Activated naive CD4-positive, alpha-beta T cell treated with anti-CD3 and anti-CD28 coated beads for 36 hours (primary cell): ENCODE measurements around the gene PROSER3. TPM values are rescaled to one million over a fixed set of nuclear protein-coding genes. Genes with fewer than 3 reads are reported as not detected.
"Not testable (repeated sequence)": the region's sequence is repeated elsewhere in the genome, so short reads cannot be mapped to it uniquely, and the experiment has no call there.

Experiments
- CTCF ChIA-PET: fragments of 350-600 bp; sonication (Branson Sonifier 250); formaldehyde crosslinking; loops from one replicate; lab custom pipeline; 2021; ENCODE audit warnings: antibody characterized with exemption; lab: Charles Lee
- DNase-seq: peaks from one replicate; pipeline ENCODE4 v3.0.0-alpha.2; 2020
- H3K27ac Mint-ChIP-seq: one replicate; pipeline ENCODE4 v1.8.0; 2021; ENCODE audit warnings: mild to moderate bottlenecking, mixed read lengths
- H3K27me3 Mint-ChIP-seq: one replicate; pipeline ENCODE4 v1.8.0; 2021; ENCODE audit warnings: low read depth, mixed read lengths
- H3K36me3 Mint-ChIP-seq: one replicate; pipeline ENCODE4 v1.8.0; 2021; ENCODE audit warnings: low read depth, mixed read lengths
- H3K4me1 Mint-ChIP-seq: one replicate; pipeline ENCODE4 v1.8.0; 2021; ENCODE audit warnings: low read depth, mixed read lengths
- H3K4me3 Mint-ChIP-seq: one replicate; pipeline ENCODE4 v1.8.0; 2021; ENCODE audit warnings: mild to moderate bottlenecking, moderate library complexity, mixed read lengths
- H3K9me3 Mint-ChIP-seq: one replicate; pipeline ENCODE4 v1.8.0; 2021; ENCODE audit warnings: mixed read lengths
- intact Hi-C: fragments of 100-400 bp; cut with micrococcal nuclease; formaldehyde crosslinking; loops from one replicate; pipeline ENCODE4 v1.15.1; 2023
- total RNA-seq, 2 experiments: library from RNA; stranded (reverse); gene quantifications; one replicate each; pipeline ENCODE4 v1.2.3, GENCODE V29; 2021

Gene PROSER3
- total RNA-seq, 2 experiments from 2014 or later: 45.3 to 47.4 TPM

DNA sequence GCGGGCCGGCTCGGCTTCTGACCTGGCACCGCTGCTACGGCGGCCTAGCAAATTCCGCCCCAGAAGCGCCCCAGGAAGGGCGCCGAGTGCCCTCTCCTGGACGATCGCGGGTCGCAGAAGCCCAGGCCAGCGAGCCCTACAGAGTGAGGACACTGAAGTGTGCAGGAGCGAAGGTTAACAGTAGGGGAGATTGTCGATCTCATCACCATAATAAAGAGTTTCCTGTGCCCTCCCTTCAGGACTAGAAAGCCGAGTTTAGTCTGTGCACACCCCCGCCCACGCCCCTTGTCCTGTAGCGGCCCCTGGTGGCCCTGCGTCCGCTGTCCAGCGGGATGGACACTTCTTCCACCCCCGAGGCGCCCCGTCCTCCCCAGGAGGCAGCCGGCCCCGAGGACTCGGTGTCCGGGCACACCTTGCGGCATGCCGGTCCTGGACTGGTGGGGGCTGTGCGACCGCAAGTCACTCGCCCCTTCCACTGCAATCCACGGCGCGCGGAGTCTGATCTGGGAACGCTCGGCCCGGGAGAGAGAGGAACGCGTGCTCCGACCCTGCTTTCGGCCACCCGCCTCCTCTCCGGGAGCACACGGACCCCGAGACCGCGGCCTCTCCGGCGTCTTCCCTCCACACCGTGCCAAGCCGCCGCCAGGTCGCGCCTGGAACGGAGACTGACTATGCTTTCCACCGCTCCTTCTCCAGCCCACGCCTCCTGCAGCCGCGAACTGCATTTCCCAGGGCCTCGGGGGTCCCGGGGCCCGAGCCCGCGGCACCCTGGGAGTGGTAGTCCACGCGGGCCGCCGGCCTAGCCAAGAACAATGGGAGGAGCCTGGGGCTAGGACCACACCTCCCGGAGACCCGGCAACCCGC, 40.9 kb upstream of the PROSER3 start:
- H3K36me3 Mint-ChIP-seq: peaks cover 61% of the 10 kb centered on the region
- peak; percentile 96 for DNase-seq
- H3K4me3 Mint-ChIP-seq: peak overlapping the region; percentile 92
- H3K9me3 Mint-ChIP-seq: no peaks in the 10 kb centered on the region
- peak overlapping the region; percentile 100 for H3K27ac Mint-ChIP-seq
- peaks cover 32% of the 10 kb centered on the region for H3K4me1 Mint-ChIP-seq
- H3K27me3 Mint-ChIP-seq: no peaks in the 10 kb centered on the region
- CTCF ChIA-PET: interaction anchor here (6.3 kb wide), 1 partner anchor 23 kb away, joined by 120 read pairs; no protein-coding TSS in a partner anchor
- intact Hi-C loops: loop anchor here (1.0 to 10.0 kb wide), 13 partner anchors 15 to 398 kb away; partner anchors contain the start of genes ALKBH6, ARHGAP33, OVOL3 and POLR2I

DNA sequence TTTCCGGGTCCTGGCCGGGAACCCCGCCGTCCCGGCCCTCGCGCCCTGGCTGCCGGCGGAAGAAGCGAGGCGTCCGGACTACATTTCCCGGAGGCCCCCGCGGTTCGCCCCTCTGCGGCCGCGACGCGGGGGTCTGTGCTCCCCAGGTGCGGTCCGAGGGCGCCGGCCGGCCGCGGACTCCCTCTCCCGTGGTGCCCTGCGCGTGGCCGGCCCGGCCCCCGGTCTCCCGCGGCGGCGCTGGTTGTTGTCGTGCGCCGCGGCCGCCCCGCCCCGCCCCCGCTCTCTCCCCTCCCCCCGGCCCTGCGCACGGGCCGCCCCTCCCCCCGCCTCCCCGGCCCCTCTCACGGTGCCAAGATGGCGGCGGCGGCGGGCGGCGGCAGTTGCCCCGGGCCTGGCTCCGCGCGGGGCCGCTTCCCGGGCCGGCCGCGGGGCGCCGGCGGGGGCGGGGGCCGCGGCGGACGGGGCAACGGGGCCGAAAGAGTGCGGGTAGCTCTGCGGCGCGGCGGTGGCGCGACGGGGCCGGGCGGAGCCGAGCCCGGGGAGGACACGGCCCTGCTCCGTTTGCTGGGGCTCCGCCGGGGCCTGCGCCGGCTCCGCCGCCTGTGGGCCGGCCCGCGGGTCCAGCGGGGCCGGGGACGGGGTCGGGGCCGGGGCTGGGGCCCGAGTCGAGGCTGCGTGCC, 40.2 kb upstream of the PROSER3 start, which contains the start of gene KMT2B:
TSS of gene KMT2B (plus strand) at position 339 of the 680 bp plus-strand sequence. CDS start at position 355, 16 bp downstream.
- DNase-seq: no peak
- intact Hi-C loops: loop anchor here (1.0 to 10.0 kb wide), 11 partner anchors 16 to 397 kb away; partner anchors contain the start of genes ALKBH6, ARHGAP33, OVOL3 and POLR2I
- Mint-ChIP-seq H3K4me3 (peak within 1 kb of the TSS; percentile 93), H3K36me3 (peaks cover 62% of the 10 kb centered on the region), H3K9me3 (no peaks in the 10 kb centered on the region), H3K4me1 (peaks cover 26% of the 10 kb centered on the region), H3K27ac (peak within 1 kb of the TSS; percentile 100), H3K27me3 (no peaks in the 10 kb centered on the region)
- CTCF ChIA-PET: interaction anchor here (1.5 kb wide), 1 partner anchor 23 kb away, joined by 13 read pairs; no protein-coding TSS in a partner anchor

DNA sequence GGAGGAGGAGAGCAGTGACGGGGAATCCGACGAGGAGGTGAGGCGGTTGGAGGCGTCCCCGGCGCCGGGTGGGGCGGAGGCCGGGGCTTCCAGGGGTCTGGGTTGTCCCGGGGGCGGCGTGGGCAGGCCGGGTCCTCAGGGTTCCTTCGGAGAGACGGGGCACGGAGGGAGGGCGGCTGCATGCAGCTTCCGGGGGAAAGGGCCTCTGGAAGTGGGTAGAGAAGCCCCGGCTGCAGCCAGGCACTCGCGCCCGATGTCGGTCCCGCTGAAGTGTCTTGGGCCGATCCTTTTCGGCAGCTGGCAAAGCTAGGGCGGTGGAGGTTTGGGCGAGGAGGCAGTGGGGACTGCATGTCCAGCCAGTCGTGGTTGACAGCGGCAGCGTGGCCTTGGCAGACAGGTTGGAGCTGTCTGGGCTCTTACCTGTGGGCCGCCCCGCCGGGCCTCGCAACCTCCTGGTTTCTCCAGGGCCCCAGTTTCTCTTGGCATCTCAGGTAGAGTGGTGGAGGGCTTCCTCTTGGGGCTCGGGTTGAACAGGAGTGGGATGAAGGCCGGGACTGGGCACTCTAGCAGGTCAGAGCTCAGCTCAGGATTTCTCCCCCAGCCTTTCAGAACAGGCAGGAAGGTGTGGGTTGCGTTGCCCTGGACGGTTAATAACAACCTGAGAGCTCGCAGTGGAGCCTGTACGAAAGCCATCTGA, 39.5 kb upstream of the PROSER3 start:
- Mint-ChIP-seq H3K9me3 (no peaks in the 10 kb centered on the region), H3K4me1 (peaks cover 24% of the 10 kb centered on the region), H3K27ac (peak overlapping the region; percentile 89), H3K27me3 (no peaks in the 10 kb centered on the region), H3K36me3 (peaks cover 64% of the 10 kb centered on the region), H3K4me3 (peak overlapping the region; percentile 93)
- intact Hi-C loops: loop anchor here (5.0 to 10.0 kb wide), 2 partner anchors 334 to 396 kb away; partner anchors contain the start of genes OVOL3, POLR2I, TBCB and THAP8
- CTCF ChIA-PET: interaction anchor here (0.7 to 1.5 kb wide), 4 partner anchors 19 to 101 kb away, joined by 3 to 13 read pairs (median 3); no protein-coding TSS in a partner anchor
- peak; percentile 58 for DNase-seq

DNA sequence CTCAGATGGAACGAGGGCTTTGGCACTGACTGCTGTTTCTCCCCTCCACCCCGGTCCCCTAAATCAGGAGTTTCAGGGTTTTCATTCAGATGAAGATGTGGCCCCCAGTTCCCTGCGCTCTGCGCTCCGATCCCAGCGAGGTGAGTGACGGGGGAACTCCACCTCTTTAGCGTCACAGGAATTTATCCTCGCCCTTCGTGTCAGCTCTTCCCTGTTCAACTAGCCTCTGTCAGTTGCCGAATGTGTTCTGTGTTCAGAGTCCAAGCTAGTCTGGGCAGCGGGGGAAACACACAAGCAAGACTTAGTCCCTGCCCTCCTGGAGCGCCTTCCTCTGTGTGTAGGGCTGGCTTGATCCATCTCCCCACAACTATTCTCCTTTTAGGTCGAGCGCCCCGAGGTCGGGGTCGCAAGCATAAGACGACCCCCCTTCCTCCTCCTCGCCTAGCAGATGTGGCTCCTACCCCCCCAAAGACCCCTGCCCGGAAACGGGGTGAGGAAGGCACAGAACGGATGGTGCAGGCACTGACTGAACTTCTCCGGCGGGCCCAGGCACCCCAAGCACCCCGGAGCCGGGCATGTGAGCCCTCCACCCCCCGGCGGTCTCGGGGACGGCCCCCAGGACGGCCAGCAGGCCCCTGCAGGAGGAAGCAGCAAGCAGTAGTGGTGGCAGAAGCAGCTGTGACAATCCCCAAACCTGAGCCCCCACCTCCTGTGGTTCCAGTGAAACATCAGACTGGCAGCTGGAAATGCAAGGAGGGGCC, 38.4 kb upstream of the PROSER3 start:
- Mint-ChIP-seq H3K36me3 (peaks cover 59% of the 10 kb centered on the region), H3K4me3 (peak overlapping the region; percentile 93), H3K27me3 (no peaks in the 10 kb centered on the region), H3K27ac (peak overlapping the region; percentile 74), H3K9me3 (no peaks in the 10 kb centered on the region), H3K4me1 (peaks cover 18% of the 10 kb centered on the region)
- no peak for DNase-seq
- CTCF ChIA-PET: interaction anchor here (0.7 to 1.5 kb wide), 5 partner anchors 18 to 100 kb away, joined by 3 to 13 read pairs (median 3); no protein-coding TSS in a partner anchor
- intact Hi-C loops: loop anchor here (5.0 to 10.0 kb wide), 2 partner anchors 333 to 395 kb away; partner anchors contain the start of genes OVOL3, POLR2I, TBCB and THAP8

DNA sequence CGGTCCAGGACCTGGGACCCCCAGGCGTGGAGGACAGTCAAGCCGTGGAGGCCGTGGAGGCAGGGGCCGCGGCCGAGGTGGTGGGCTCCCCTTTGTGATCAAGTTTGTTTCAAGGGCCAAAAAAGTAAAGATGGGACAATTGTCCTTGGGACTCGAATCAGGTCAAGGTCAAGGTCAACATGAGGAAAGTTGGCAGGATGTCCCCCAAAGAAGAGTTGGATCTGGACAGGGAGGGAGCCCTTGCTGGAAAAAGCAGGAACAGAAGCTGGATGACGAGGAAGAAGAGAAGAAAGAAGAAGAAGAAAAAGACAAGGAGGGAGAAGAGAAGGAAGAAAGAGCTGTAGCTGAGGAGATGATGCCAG, 37.8 kb upstream of the PROSER3 start:
- CTCF ChIA-PET: interaction anchor here (1.2 kb wide), 1 partner anchor 24 kb away, joined by 4 read pairs; no protein-coding TSS in a partner anchor
- peak overlapping the region; percentile 5 for H3K27ac Mint-ChIP-seq

DNA sequence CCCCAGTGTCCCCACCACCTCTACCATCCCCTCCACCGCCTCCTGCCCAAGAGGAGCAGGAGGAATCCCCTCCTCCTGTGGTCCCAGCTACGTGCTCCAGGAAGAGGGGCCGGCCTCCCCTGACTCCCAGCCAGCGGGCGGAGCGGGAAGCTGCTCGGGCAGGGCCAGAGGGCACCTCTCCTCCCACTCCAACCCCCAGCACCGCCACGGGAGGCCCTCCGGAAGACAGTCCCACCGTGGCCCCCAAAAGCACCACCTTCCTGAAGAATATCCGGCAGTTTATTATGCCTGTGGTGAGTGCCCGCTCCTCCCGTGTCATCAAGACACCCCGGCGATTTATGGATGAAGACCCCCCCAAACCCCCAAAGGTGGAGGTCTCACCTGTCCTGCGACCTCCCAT, 37.3 kb upstream of the PROSER3 start:
- Mint-ChIP-seq H3K9me3 (no peaks in the 10 kb centered on the region), H3K27ac (no peak overlapping the region), H3K4me1 (peaks cover 18% of the 10 kb centered on the region), H3K36me3 (peaks cover 56% of the 10 kb centered on the region), H3K4me3 (no peak overlapping the region), H3K27me3 (no peaks in the 10 kb centered on the region)
- no peak for DNase-seq
- CTCF ChIA-PET: interaction anchor here (1.2 kb wide), 1 partner anchor 24 kb away, joined by 4 read pairs; no protein-coding TSS in a partner anchor
- intact Hi-C loops: no loop called here

More for the DNA sequence above, 37.8 kb upstream of the PROSER3 start:
- no peaks in the 10 kb centered on the region for H3K27me3 Mint-ChIP-seq
- H3K36me3 Mint-ChIP-seq: peaks cover 57% of the 10 kb centered on the region
- peak overlapping the region; percentile 8 for H3K4me3 Mint-ChIP-seq
- intact Hi-C loops: no loop called here
- no peaks in the 10 kb centered on the region for H3K9me3 Mint-ChIP-seq
- no peak for DNase-seq
- peaks cover 18% of the 10 kb centered on the region for H3K4me1 Mint-ChIP-seq

DNA sequence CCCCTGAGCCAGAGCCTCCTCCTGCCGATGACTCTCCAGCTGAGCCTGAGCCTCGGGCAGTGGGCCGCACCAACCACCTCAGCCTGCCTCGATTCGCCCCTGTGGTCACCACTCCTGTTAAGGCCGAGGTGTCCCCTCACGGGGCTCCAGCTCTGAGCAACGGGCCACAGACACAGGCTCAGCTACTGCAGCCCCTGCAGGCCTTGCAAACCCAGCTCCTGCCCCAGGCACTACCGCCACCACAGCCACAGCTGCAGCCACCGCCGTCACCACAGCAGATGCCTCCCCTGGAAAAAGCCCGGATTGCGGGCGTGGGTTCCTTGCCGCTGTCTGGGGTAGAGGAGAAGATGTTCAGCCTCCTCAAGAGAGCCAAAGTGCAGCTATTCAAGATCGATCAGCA, 36.6 kb upstream of the PROSER3 start:
- intact Hi-C loops: no loop called here
- peaks cover 18% of the 10 kb centered on the region for H3K4me1 Mint-ChIP-seq
- H3K27ac Mint-ChIP-seq: no peak overlapping the region
- no peak overlapping the region for H3K4me3 Mint-ChIP-seq
- H3K27me3 Mint-ChIP-seq: no peaks in the 10 kb centered on the region
- H3K9me3 Mint-ChIP-seq: no peaks in the 10 kb centered on the region
- H3K36me3 Mint-ChIP-seq: peaks cover 53% of the 10 kb centered on the region
- no peak for DNase-seq
- CTCF ChIA-PET: interaction anchor here (1.0 kb wide), 1 partner anchor 25 kb away, joined by 4 read pairs; no protein-coding TSS in a partner anchor

DNA sequence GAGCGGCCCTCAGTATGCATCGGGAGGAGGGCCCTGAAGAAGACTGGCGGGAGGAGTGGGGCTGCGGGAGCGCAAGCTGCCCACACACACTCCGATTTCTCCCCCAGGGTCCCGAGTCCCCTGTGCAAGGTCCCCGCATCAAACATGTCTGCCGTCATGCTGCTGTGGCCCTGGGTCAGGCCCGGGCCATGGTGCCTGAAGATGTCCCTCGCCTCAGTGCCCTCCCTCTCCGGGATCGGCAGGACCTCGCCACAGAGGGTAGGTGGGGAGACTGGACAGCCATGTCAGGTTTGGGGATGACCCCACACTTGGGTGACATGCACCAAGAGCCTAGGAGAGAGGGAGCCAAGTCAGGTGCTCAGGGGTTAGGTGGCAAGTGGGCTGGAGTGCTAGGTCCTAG, 35.5 kb upstream of the PROSER3 start:
- no peak overlapping the region for H3K4me3 Mint-ChIP-seq
- intact Hi-C loops: no loop called here
- DNase-seq: no peak
- no peaks in the 10 kb centered on the region for H3K9me3 Mint-ChIP-seq
- H3K4me1 Mint-ChIP-seq: peaks cover 18% of the 10 kb centered on the region
- CTCF ChIA-PET: interaction anchor here (1.7 kb wide), 1 partner anchor 28 kb away, joined by 7 read pairs; no protein-coding TSS in a partner anchor
- H3K27me3 Mint-ChIP-seq: no peaks in the 10 kb centered on the region
- H3K36me3 Mint-ChIP-seq: peaks cover 50% of the 10 kb centered on the region
- H3K27ac Mint-ChIP-seq: no peak overlapping the region

DNA sequence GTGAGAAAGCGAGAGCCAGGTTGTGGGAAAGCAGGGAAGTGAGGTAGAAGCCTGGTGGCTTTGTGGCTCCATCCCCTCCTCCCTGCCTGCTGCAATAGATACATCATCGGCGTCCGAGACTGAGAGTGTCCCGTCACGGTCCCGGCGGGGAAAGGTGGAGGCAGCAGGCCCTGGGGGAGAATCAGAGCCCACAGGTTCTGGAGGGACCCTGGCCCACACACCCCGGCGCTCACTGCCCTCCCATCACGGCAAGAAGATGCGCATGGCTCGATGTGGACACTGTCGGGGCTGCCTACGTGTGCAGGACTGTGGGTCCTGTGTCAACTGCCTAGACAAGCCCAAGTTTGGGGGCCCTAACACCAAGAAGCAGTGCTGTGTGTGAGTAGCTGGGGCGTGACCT, 35.1 kb upstream of the PROSER3 start:
- Mint-ChIP-seq H3K27me3 (no peaks in the 10 kb centered on the region), H3K27ac (no peak overlapping the region), H3K9me3 (no peaks in the 10 kb centered on the region), H3K4me3 (no peak overlapping the region), H3K36me3 (peaks cover 51% of the 10 kb centered on the region), H3K4me1 (peaks cover 18% of the 10 kb centered on the region)
- CTCF ChIA-PET: interaction anchor here (1.7 kb wide), 1 partner anchor 28 kb away, joined by 7 read pairs; no protein-coding TSS in a partner anchor
- intact Hi-C loops: no loop called here
- DNase-seq: no peak

DNA sequence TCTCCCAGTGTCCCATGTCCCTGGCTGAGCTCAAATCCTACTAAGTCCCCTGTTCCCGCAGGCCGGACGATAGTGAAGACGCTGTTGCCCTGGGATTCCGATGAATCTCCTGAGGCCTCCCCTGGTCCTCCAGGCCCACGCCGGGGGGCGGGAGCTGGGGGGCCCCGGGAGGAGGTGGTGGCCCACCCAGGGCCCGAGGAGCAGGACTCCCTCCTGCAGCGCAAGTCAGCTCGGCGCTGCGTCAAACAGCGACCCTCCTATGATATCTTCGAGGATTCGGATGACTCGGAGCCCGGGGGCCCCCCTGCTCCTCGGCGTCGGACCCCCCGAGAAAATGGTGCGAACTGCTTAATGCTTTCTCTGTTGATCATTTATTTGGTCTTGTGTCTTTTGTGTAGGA, 34.3 kb upstream of the PROSER3 start:
- H3K27ac Mint-ChIP-seq: no peak overlapping the region
- intact Hi-C loops: no loop called here
- no peak for DNase-seq
- H3K9me3 Mint-ChIP-seq: no peaks in the 10 kb centered on the region
- H3K36me3 Mint-ChIP-seq: peaks cover 58% of the 10 kb centered on the region
- no peaks in the 10 kb centered on the region for H3K27me3 Mint-ChIP-seq
- H3K4me1 Mint-ChIP-seq: peaks cover 18% of the 10 kb centered on the region
- H3K4me3 Mint-ChIP-seq: no peak overlapping the region
- CTCF ChIA-PET: interaction anchor here (1.7 kb wide), 1 partner anchor 29 kb away, joined by 7 read pairs; no protein-coding TSS in a partner anchor

DNA sequence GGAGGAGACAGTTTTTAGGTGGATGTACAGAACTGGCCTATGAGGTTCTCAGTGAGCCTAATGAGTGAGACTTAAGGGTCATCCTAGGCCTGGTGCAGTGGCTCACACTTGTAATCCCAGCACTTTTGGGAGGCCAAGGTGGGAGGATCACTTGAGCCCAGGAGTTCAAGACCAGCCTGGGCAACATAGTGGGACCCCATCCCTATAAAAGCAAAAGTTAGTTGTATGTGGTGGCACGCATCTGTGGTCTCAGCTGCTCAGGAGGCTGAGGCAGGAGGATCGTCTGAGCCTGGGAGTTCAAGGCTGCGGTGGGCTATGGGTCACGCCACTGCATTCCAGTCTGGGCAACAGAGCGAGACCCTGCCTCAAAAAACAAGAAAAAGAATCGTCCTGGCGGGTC, 33.8 kb upstream of the PROSER3 start:
- CTCF ChIA-PET, H3K27me3 Mint-ChIP-seq, H3K27ac Mint-ChIP-seq, H3K9me3 Mint-ChIP-seq, intact Hi-C loops, H3K4me3 Mint-ChIP-seq, DNase-seq: not testable (repeated sequence)
- H3K4me1 Mint-ChIP-seq: peaks cover 15% of the 10 kb centered on the region
- H3K36me3 Mint-ChIP-seq: peaks cover 57% of the 10 kb centered on the region
